GM21390 (cell line): Measurements from ENCODE around the gene ZNRF2.
"Not testable (repeated sequence)": the region's sequence is repeated elsewhere in the genome, so short reads cannot be mapped to it uniquely, and the experiment has no call there.

ENCODE experiments used
- ATAC-seq: cut with Tn5 transposase; IDR thresholded peaks from one replicate; pipeline ENCODE4 v1.9.1; 2021; ENCODE audit not compliant: unreplicated experiment

Gene ZNRF2

DNA sequence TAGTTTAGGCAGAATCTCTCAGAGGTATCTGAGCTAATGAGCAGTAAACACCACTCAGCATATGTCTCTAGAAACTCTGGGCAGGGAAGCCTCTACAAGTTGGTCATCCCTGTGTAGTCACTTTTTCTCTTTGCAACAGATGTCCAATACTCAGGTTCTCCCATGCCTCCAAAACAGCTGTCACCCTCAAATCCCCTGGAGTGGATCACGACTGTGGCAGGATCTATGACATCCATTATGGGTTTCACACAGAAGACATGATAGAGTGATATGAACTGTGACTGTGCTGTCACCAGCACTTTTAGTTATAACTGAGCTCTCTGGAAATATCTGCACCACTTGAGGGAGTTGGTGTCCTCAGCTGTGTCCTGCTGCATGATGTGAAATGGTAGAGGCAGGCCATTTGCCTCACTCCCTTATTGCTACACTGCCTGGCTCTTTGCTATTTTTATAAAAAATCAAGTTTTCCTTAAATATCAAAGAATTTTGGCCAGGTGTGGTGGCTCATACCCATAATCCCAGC lies 24.1 kb upstream of the ZNRF2 start:
- ATAC-seq, result no peak

DNA sequence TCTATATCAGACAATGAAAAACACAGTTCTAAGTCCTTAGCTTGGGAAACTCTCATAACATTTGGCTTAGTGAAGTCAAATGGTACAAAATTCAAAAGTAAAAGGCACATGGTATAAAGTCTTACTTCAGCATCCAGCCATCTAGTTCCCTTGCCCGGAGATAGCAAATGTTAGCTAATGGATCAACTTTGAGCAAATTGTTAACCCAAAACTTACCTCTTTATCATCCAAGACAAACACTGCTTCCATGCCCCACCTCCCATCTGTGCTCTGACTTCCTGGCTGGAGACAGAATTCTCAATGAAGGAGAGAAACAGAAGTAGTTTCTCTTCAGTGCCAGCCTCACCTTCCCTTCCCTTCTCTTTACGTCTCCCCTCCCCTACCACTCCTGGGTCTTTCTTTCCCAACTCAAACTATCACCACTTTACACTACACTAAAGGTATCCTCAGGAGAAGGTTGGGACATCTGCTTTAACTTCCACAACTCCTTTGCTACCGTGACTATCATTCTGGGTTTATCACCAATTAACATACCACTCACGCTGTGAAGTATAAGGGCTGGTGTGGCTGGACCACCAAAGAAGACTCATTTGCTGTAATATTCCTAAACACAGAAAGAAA lies 21.2 kb upstream of the ZNRF2 start:
- ATAC-seq, result no peak

DNA sequence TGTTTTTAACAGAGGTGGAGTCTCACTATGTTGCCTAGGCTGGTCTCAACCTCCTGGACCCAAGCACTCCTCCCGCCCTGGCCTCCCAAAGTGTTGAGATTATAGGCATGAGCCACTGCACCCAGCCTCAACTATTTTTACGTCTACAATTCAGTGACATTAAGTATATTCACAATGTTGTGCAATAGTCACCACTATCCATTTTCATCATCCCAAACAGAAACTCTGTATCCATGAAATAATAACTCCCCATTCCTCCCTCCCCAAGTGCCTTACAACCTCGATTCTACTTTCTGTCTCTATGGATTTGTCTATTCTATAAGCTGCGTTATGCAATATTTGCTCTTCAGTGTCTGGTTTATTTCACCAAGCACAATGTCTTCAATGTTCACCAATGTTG lies 20.3 kb upstream of the ZNRF2 start:
- no peak for ATAC-seq

DNA sequence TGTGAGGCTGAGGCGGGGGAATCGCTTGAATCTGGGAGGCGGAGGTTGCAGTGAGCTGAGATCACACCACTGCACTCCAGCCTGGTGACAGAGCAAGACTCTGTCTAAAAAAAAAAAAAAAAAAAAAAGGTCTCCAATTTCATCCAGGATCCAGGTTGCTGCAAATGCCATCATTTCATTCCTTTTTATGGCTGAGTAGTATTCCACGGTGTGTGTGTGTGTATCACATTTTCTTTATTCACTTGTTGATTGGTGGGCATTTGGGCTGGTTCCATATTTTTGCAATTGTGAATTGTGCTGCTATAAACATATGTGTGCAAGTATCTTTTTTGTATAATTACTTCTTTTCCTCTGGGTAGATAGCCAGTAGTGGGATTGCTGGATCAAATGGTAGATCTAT lies 19.2 kb upstream of the ZNRF2 start:
- ATAC-seq, result not testable (repeated sequence)

DNA sequence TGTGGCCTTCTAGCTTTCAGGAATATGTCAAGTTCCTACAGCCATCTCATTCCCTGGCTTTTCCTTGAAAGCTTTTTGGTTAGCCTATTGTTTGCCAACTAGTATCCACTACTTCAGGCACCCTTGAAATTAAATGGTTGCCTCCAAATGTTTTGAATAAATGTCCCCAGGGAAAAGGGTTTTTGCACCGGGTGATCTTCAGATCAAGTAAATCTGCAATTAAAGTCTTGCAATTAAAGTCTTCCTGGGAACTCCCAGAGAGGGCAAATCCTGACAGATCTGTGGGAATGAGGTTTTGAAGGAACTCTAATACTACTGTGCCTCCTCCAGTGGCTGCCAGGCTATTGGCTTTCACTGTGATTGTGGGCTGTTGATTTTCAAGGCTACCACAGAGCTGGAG lies 17.7 kb upstream of the ZNRF2 start:
- no peak for ATAC-seq

DNA sequence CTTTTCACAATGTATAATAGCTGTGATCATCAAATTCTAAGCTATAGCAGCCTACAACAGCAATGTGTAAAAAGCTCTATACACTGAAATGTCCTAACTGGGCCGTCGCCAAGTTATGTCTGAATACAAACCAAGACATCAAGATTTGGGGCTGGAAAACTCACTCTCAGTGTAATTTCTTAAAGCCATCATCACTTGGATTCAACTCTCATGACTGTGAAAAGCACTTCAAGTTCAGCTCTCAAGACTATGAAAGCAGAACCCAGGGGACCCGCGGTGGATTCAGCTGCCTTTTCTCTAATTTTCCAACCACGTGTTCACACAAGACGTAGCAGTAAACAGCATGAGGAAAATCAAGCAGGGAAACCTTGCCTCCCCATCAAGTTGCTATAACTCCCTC lies 15.8 kb upstream of the ZNRF2 start:
- no peak for ATAC-seq

DNA sequence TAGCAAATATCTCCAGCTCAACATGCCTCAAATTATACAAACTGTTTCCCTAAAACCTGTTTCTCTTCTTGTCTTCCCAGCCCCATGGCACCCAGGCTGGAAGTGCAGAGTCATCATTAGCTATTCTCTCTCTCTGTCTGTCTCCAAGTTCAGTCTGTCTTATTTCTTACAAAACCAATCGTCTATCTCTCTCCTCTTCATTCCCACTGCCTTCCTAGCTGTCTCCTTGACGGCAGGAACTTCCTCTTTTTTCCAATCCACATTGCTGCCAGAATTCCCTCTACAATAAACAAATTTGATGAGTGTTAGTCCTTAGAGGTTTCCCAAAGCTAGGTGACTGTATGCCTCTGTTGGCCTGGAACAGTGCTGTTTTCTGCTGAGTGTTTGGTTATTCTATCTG lies 14.9 kb upstream of the ZNRF2 start:
- ATAC-seq, result no peak

DNA sequence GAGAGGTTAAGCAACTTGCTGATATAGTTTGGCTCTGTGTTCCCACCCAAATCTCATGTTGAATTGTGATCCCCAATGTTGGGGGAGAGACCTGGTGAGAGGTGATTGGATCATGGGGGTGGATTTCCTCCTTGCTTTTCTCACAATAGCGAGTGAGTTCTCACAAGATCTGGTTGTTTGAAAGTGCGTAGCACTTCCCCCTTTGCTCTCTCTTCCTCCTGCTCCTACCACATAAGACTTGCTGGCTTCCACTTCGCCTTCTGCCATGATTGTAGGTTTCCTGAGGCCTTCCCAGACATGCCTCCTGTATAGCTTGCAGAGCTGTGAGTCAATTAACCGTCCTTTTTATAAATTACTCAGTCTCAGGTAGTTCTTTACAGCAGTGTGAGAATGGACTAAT lies 13.5 kb upstream of the ZNRF2 start:
- ATAC-seq, result no peak

DNA sequence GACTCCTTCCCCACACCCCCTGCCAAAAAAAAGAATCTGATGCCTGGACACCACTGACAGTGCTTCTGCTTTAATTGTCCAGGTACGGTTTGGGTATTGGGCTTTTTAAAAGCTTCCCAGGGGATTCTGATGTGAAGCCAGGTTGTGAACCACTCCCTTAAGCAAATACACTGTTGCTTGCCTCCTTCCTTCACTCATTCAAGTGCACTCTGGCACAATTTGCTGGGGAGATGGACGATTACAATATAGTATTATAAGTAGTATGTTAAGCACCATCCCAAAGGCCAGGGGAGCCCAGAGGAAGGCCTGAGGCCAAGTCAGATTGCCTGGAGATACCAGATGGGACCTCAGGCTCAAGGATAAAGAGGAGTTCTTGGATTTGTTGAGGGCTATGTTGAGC lies 12.3 kb upstream of the ZNRF2 start:
- no peak for ATAC-seq

DNA sequence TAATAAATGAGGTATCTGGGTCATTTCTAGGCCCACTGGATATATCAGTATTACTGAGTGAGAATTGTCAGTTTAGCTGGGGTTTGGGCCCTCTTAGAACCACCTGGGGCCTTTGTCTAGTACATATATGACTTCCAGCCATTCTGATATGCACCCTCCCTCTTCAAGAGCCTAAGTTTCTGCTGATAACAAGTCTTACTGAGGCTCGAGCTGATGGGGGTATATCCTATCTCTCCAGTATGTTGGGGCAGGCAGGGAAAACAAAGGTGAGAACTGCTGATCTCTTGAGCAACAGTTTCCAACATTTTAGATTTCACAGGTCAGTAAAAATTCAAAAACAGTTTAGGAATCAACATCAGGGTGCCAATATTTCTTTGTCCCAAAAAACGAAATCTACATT lies 10.8 kb upstream of the ZNRF2 start:
- ATAC-seq, result no peak

DNA sequence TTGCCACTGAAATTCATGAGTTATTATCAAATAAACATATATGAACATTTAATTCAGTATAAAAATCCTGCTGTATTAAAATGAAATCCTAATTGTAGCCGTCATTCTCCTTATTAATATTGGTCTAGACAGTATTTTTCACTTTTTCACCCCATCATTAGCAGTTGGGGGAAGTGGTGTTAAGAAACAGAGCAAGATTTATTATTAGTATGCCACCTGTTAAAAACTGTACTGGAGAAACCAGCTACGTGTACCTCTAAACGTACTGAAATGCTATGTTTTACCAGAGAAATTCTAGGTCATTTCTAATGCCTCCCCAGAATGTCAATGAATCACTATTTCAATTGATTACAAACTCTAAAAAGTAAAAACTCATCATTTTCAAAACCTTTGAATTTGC lies 9.8 kb upstream of the ZNRF2 start:
- ATAC-seq, result no peak

DNA sequence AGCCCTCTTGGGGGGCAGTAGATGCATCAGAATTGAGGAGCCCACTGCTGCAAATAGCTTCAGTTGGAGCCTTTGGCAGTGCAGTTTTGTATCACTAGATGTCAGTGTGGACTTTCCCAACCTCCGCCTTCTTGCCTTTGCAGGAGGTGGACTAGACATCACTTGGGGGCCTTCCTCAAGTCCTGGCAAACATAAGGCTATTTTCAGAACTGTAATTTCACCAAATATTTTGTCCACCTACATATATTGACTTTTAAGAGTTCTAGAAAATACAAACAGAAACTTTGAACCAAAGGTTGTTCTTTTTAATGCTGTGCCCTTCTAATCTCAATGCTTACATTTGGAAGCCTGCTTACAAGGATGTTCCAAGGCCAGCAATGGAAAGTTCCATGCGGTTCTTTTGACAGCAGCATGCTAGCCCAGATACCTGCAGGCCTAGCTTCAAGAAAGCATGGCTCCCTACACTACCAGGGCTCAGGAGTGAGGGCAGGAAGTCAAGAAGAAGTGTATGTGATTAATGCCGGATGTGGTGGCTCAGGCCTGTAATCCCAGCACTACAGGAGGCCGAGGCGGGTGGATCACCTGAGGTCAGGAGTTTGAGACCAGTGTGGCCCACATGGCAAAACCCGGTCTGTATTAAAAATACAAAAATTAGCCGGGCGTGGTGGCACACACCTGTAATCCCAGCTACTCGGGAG lies 8.0 kb upstream of the ZNRF2 start:
- peak; percentile 68 for ATAC-seq

DNA sequence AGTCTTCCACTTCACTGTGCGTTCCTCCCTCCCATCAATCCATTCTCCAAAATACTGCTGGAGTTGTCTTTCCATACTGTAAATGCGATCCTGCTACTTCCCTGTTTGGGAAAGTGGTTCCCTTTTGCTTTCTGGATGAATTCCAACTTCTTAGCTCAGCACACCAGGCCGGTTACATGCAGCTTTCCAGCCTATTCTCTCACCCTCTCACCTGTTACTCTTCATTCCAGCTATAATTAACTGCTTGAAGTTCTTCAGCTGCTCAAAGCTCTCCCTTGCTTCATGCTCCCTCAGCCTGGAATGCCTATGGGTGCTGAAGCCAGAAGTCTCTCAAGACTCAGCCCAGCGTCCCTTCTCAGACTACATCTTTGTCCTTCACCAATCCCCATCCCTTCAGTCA lies 6.0 kb upstream of the ZNRF2 start:
- no peak for ATAC-seq

DNA sequence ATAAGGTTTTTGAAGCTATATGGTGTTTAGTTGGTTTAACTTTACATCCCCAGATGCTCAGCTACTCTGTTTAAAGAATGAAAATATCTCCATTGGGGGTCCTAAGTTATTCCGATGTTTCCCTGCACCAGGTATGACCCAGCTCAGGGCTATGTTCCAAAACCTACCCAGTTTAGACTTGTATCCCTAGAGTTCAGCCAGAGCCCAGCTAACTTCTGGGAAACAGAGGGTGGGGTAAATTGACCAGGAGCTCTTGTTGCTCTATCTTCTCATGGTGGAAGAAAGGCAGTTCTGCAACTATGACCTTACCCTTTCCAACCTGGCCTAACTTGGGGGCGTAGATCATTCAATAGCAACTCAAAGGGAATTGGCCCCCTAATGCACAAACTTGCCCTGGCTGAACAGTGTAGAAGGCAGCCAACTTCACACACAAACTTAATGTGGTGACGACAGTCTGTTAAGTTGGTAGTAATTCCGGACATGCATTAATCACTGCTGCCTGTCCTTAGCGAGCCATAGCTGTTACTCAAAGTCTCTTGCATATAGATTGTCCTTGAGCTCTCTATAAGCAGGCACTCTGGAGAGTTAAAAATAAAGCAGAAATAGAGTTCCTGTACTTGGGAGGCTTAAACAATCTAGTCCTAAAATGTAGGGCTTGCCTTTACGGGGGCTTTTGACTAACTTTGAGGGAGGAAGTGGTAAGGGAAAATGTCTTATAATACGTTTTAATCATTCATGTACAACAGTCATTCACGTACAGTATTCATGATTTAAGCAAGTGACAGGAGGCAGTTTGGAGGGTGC lies 5.3 kb upstream of the ZNRF2 start:
- no peak for ATAC-seq

DNA sequence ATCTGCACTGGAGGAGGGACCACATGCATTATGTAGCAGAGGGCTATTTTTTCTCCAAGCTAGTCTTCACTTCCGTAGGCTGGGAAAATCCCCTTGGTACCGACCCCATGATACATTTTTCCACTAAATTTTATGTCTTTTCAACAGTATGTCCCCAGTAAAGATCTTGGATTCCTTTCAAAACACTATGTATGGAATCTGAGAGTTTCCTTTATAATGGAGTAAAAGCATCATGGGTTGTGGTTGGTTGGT lies 4.8 kb upstream of the ZNRF2 start:
- no peak for ATAC-seq

DNA sequence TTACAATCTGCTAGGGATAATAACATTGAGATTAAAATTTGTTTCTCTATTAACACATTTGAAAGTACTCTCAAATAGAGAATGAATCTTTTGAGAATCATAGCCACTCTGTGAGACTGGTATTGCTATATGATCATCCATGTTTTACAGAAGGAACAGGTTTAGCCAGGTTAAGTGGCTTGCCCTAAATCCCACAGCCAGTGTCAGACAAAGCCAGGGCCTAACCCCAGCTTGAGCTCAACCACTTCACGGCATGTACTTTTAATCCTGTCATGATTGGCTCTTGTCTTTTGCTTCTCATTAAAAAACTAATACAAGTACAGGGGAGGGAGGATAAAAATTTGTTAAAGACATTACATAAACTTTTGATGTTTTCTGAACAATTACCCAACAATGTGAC lies 3.8 kb upstream of the ZNRF2 start:
- ATAC-seq, result no peak

DNA sequence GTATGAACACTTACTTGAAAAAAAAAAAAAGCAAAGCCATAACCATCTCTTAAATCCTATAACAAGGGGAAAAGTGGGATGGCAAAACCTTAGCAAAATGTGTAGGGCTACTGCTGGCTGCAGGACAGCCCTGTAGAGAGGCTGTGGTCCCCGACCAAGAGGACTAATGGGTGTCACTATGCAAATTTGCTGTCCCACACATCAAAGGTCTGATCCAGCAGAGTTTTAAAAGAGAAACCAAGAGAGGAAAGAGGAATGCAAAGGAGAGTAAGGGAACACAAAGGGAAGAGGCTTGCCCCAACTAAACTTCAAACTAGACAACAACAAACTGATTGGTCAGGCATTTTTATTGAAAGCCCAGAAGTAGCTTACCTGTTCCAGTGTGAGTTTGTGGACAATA lies 3.1 kb upstream of the ZNRF2 start:
- no peak for ATAC-seq

DNA sequence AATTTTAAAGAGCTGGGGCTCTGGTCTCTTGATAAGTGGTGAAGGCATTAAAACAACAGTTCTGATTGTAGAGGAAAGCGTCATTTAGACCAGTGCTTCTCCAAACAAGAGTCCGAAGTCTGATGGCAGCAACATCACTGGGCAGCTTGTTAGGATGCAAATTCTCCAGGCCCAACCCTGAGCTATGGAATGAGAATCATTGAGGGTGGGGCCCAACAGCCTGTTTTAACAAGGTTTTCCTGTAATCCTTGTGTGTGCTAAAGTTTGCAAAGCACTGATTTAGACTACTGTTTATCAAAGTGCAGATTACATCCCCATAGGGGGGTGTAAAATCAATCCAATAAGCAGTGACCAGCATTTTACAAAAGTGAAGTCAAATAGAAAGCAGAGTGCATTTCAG lies 2.6 kb upstream of the ZNRF2 start:
- ATAC-seq, result no peak

DNA sequence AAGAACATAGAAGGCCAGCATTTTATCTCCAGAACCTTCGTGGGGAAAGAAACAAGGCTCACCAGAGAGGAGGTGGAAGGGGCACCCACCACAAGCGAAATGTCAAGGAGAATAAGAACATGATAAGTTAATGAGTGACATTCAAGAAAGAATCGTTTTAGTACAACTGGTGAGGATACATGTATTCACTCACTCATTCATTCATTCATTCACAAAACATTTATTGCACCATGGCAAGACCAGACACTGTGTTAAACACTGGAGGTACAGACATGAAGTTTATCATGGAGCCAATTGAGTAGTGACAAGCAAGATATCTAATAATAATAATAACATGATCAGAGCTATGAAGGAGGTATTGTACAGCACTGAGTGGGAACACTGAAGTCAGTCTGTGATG lies 1.7 kb upstream of the ZNRF2 start:
- ATAC-seq, result no peak

DNA sequence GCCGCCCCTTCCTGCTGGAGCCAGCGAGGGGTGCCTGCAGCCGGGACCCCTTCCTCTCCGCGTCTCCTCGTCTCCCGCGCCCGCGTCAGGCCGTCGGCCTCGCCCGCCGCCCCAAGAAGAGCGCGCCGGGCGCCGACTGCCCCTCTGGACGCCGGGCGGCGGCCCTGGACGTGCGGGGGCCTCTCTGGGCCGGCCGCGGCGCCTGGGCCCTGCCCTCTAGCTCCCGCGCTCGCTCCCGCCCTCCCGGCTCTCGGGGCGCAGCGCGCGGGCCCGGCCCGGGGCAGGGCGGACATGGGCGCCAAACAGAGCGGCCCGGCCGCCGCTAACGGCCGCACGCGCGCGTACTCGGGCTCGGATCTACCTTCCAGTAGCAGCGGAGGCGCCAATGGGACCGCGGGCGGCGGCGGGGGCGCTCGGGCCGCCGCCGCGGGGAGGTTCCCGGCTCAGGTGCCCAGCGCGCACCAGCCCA lies 704 bp downstream of the ZNRF2 start:
- peak; percentile 11 for ATAC-seq

DNA sequence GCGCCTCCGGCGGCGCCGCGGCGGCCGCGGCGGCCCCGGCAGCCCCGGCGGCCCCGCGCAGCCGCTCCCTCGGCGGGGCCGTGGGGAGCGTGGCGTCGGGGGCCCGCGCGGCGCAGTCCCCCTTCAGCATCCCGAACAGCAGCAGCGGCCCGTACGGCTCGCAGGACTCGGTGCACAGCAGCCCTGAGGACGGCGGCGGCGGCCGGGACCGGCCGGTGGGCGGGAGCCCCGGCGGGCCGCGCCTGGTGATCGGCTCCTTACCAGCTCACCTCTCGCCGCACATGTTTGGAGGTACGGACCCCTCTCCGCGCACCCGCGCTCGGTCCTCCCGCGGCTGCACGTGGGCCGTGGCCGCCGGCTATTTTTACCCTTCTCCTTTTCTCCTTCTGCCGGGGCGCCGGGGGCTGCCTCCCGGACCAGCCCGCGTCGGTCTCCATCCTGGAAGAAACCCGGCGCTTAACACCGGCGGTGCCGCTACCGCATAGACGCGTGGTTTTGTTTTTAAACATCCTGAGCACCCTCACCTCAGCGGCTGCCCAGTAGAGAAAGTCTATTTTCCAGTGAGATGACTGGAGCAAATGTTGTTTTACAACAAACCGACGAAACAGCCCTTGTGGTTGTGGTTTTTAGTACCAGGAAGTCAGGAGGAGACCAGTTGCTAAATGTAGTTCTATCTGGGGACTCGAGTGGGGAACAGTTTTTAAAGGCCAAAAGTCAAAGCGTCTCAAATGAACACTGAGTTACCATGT lies 1.3 kb downstream of the ZNRF2 start:
- ATAC-seq, result peak; percentile 2

DNA sequence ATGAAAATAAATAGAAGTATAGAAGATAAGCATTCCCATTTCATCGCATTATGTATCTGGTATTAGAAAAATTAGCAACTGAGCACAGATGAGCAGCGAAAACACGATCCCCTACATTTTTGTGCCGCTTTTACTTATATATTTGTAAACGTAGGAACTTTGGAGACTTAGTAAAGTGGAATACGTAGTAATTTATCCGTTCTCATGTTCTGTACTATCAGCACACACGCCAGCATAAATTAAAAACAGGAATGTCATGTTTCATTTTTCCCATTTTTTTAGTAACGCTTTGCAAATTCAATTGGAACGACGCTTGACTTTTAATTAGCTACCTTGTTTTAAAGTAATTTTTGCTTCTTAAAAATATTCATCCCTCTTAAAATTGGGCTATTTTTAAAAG lies 2.4 kb downstream of the ZNRF2 start:
- no peak for ATAC-seq
